Kidney (tissue), 14 donors: ENCODE data around the gene TPST2. TPM values are rescaled to one million over a fixed set of nuclear protein-coding genes. Genes with fewer than 3 reads are reported as not detected.

ENCODE experiments used
- DNase-seq, 5 donors: peaks; one replicate each; pipeline ENCODE4 v3.0.0-alpha.2; 2013 to 2020
- FAIRE-seq: peaks from 2 replicates; lab custom pipeline; 2012; peaks lifted over from hg19 to GRCh38; lab: Jason Lieb, UNC
- H3K27ac ChIP-seq, 2 donors: one replicate each; pipeline ENCODE4 v1.7.0; 2013; ENCODE audit warnings: low read depth in 2 of 2, low read length in 2 of 2, inconsistent platforms in 1 of 2
- H3K27me3 ChIP-seq: one replicate; pipeline ENCODE4 v1.7.1; 2013; ENCODE audit warnings: low read length, inconsistent platforms; ENCODE audit not compliant: control insufficient read depth, insufficient read depth
- H3K36me3 ChIP-seq, 3 donors: one replicate each; pipeline versions ENCODE4 v1.7.0 to v1.7.1; 2013; ENCODE audit warnings: low read length in 3 of 3, control low read depth in 1 of 3, inconsistent platforms in 1 of 3; ENCODE audit not compliant: insufficient read depth in 3 of 3, control insufficient read depth in 2 of 3
- H3K4me1 ChIP-seq, 3 donors: one replicate each; pipeline versions ENCODE4 v1.7.0 to v1.7.1; 2013; ENCODE audit warnings: low read length in 3 of 3, inconsistent platforms in 1 of 3, low read depth in 1 of 3; ENCODE audit not compliant: control insufficient read depth in 2 of 3, insufficient read depth in 2 of 3
- H3K4me3 ChIP-seq, 3 donors: one replicate each; pipeline versions ENCODE4 v1.7.0 to v1.8.1; 2013; ENCODE audit warnings: low read length in 3 of 3, control low read depth in 1 of 3, inconsistent platforms in 1 of 3
- H3K9ac ChIP-seq, 3 donors: one replicate each; pipeline versions ENCODE4 v1.7.0 to v1.7.1; 2013; ENCODE audit warnings: low read length in 3 of 3, control low read depth in 1 of 3, inconsistent platforms in 1 of 3
- H3K9me3 ChIP-seq, 3 donors: one replicate each; pipeline versions ENCODE4 v1.7.0 to v1.7.1; 2013; ENCODE audit warnings: low read length in 3 of 3, control low read depth in 1 of 3, inconsistent platforms in 1 of 3; ENCODE audit not compliant: control insufficient read depth in 2 of 3, insufficient read depth in 1 of 3
- intact Hi-C: fragments of 100-400 bp; cut with DNase I; formaldehyde crosslinking; loops from one replicate; pipeline ENCODE4 v1.11.1; 2022
- polyA plus RNA-seq: library from polyadenylated mRNA; stranded (reverse); fragments of 350-450 nt; fragmentation: Illumina TruSeq; extraction: RNeasy Lipid Tissue Mini Kit (QIAGEN cat#74804); gene quantifications from one replicate; pipeline ENCODE4 v1.2.3, GENCODE V29; 2014; ENCODE audit warnings: low read depth, low replicate concordance; ENCODE audit not compliant: insufficient read depth
- total RNA-seq: library from RNA; stranded (reverse); fragmentation: NEBNext Ultra II Directional; extraction: Animal tissue kit (Norgen Biotek cat#: 25700); gene quantifications from one replicate; pipeline ENCODE4 v1.2.1, GENCODE V29; 2021
- TF ChIP-seq, protein P1 (sequence below): IDR thresholded peaks from 3 replicates; pipeline ENCODE4 v1.5.1; 2012; ENCODE audit warnings: mild to moderate bottlenecking, moderate library complexity, borderline replicate concordance; ENCODE audit not compliant: insufficient read depth; ENCODE audit errors: extremely low read depth
- donor health status: control.
- donor health status: control.
- donor health status: control.
- donor health status: control.
- donor health status: control.
- donor health status: DM: yes; HTN: yes; CAD: no.
- donor health status: Normal renal cell carcinoma (clear cell type).

Gene TPST2
- total and polyA plus RNA-seq, 2 donors from 2014 or later = 40.3 to 48.7 TPM

DNA sequence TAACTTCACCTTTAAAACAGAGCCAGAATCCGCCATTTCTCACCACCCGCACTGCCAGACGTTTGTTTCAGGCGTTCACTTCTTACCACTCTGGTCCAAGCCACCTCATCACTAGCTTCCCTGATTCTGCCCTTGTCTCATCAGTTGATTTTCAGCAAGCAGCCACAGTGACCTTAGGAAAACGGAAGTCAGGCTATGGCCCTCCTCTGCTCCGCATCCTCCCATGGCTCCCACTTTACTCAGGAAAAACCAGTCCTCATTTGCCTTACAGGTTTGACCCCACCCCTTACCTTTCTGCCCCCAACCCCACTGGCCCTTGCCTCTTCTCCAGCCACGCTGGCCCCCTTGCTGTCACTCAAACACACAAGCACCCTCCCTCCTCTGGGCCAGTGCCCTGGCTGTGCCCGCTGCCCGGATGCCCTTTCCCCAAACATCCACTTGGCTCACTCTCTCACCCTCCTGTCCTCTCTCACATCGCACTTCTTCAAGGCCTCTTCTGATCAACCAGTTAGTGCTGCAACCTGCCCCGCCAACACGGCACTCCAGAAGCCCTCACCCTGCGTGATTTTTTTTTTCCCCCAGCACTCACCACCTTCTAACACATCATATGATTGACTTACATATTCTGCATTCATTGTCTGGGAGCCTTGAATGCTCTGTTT lies 18.9 kb downstream of the TPST2 start:
- intact Hi-C loops = no loop called here
- H3K4me3 ChIP-seq = no peak overlapping the region

DNA sequence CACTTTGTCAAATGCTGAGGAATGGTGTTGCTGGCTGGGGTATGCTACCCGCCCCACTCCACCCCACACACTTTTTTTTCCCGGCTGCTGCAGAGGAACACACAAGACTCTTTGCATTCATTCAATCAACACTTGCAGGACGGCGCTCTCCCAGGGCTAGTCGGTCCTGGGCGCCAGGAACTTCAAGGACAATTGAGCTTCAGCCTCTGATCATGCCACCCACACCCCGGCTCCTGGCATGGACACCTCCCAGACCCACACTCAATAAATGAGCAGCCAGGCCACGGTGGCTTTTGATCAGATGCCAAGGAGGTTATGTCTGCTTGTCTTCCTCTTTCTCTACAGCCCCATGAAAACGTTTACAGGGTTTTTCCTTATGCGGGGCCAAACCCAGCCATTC lies 19.8 kb downstream of the TPST2 start:
- H3K9ac ChIP-seq = peak overlapping the region in 1 of 3 donors; percentile 46

More for the DNA sequence above, 18.9 kb downstream of the TPST2 start:
- Histone ChIP-seq H3K27me3 (no peaks in the 10 kb centered on the region), H3K4me1 (peaks cover 0 to 17% (median 10%) of the 10 kb centered on the region in 3 donors), H3K9ac (peak overlapping the region in 1 of 3 donors; percentile 46), H3K9me3 (no peaks in the 10 kb centered on the region), H3K36me3 (no peaks in the 10 kb centered on the region), H3K27ac (peak overlapping the region; percentile 23 to 53)
- FAIRE-seq = no peak
- no peak for DNase-seq
- TF ChIP-seq, protein P1, sequence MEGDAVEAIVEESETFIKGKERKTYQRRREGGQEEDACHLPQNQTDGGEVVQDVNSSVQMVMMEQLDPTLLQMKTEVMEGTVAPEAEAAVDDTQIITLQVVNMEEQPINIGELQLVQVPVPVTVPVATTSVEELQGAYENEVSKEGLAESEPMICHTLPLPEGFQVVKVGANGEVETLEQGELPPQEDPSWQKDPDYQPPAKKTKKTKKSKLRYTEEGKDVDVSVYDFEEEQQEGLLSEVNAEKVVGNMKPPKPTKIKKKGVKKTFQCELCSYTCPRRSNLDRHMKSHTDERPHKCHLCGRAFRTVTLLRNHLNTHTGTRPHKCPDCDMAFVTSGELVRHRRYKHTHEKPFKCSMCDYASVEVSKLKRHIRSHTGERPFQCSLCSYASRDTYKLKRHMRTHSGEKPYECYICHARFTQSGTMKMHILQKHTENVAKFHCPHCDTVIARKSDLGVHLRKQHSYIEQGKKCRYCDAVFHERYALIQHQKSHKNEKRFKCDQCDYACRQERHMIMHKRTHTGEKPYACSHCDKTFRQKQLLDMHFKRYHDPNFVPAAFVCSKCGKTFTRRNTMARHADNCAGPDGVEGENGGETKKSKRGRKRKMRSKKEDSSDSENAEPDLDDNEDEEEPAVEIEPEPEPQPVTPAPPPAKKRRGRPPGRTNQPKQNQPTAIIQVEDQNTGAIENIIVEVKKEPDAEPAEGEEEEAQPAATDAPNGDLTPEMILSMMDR = no peak

DNA sequence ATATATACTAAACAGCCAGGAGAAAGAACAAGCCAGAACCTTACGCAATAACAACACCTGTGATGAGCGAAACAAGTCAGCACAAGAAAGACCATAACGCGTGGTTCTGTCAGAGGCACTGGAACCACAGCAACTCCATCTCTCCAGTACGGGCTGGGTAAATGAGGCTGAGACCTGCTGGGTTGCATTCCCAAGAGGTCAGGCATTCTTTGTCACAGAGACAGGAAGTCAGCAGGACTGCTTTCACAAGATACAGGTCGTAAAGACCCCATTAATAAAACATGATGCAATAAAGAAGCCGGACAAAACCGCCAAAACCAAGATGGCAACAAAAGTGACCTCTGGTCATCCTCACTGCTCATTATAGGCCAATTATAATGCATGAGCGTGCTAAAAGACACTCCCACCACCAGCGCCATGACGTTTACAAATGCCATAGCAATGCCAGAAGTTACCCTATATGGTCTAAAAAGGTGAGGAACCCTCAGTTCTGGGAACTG lies 21.7 kb downstream of the TPST2 start:
- H3K27ac ChIP-seq = peak overlapping the region; percentile 86 to 87
- H3K4me3 ChIP-seq = peak overlapping the region in 1 of 3 donors; percentile 5
- H3K9me3 ChIP-seq = no peaks in the 10 kb centered on the region
- H3K9ac ChIP-seq = peak overlapping the region in 1 of 3 donors; percentile 35
- no peaks in the 10 kb centered on the region for H3K36me3 ChIP-seq
- DNase-seq (peak; percentile 66 to 81 (median 72)), FAIRE-seq (no peak)
- TF ChIP-seq, protein P1 = no peak
- no peaks in the 10 kb centered on the region for H3K27me3 ChIP-seq
- intact Hi-C loops = no loop called here
- peaks cover 0 to 24% (median 13%) of the 10 kb centered on the region in 3 donors for H3K4me1 ChIP-seq

More for the DNA sequence above, 19.8 kb downstream of the TPST2 start:
- TF ChIP-seq, protein P1 = no peak
- no peak overlapping the region for H3K4me3 ChIP-seq
- H3K36me3 ChIP-seq = no peaks in the 10 kb centered on the region
- intact Hi-C loops = no loop called here
- no peaks in the 10 kb centered on the region for H3K9me3 ChIP-seq
- FAIRE-seq (no peak), DNase-seq (peak in 2 of 5 donors; percentile 26 to 74)
- no peaks in the 10 kb centered on the region for H3K27me3 ChIP-seq
- peak overlapping the region in 1 of 2 donors; percentile 53 for H3K27ac ChIP-seq
- H3K4me1 ChIP-seq = peaks cover 0 to 17% (median 14%) of the 10 kb centered on the region in 3 donors
